EH (cell line): ENCODE results near the gene FADS1.

ENCODE experiments used
- DNase-seq: peaks from one replicate; pipeline ENCODE4 v3.0.0-alpha.2; 2015; ENCODE audit warnings: low read depth

Gene FADS1

GRCh38 chr11:61826930-61827570 is 10.2 kb upstream of the FADS1 start:
- DNase-seq: no peak

DNA sequence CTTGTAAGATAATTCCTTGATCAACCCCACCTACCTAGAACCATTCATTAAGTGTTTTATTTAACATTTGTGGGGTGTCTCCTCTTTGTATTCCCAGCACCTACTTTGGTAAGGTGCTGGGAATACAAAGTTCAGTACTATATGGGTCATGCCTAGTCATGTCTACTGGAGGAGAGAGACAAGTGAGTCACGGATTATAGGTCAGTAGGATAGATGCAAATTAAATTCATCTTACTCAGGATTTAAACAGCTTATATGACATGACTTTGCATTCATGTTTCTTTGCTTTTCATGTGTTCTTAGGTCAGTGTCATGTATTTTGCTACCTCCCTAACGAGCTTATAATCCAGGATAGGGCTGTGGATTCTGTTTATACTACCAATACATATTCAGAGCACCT is 3.4 kb upstream of the FADS1 start:
- DNase-seq: peak; percentile 62

- DNase-seq: no peak
Measured at GRCh38 chr11:61817471-61818202, 834 bp upstream of the FADS1 start.

- peak; percentile 84 for DNase-seq
Measured at GRCh38 chr11:61815790-61816735, 740 bp downstream of the FADS1 start.

GRCh38 chr11:61814958-61815789 is 1.6 kb downstream of the FADS1 start:
- DNase-seq: peak; percentile 98

GRCh38 chr11:61814247-61814957 is 2.4 kb downstream of the FADS1 start:
- DNase-seq: peak; percentile 49

GRCh38 chr11:61812736-61813411 is 3.9 kb downstream of the FADS1 start:
- no peak for DNase-seq

GRCh38 chr11:61811831-61812230 is 5.0 kb downstream of the FADS1 start:
- no peak for DNase-seq

- DNase-seq: no peak
Measured at GRCh38 chr11:61810671-61811175, 6.1 kb downstream of the FADS1 start.

DNA sequence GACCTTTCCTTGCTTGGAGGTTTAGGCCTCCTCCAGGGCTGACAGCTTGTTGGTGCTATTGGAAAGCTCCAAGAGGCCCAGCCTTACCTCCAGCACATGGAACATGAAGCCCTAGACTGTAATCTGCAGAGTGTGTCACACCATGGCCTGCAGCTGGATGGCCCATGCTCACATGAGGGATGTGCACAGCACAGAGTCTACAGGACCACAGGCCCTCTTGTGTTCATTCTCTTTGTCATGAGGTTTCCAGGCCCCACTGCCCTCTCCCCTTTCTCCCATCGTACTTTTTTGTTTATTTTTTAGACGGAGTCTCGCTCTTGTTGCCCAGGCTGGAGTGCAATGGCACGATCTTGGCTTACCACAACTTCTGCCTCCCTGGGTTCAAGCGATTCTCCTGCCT is 10.0 kb downstream of the FADS1 start:
- DNase-seq: no peak

DNA sequence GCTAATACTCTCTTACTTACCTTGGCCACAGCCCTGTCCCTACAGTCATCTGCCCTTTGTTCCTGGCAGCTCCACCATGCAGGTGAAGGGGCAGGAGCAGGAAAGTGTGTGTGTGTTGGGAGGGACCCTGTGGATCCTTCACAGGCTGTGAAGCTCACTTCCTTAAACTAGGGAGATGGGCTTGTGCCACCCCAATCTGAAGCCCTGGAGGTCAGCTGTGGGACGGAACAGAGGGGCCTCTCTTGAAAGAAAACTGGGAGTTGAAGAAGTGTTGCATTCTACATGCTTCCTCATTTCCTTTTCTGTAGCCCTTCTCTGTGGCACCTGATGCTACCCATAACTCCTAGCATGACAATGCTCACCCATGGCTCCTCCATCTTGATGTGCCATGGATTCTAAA is 11.7 kb downstream of the FADS1 start:
- DNase-seq: no peak

- no peak for DNase-seq
Measured at GRCh38 chr11:61803889-61804647, 12.7 kb downstream of the FADS1 start.

DNA sequence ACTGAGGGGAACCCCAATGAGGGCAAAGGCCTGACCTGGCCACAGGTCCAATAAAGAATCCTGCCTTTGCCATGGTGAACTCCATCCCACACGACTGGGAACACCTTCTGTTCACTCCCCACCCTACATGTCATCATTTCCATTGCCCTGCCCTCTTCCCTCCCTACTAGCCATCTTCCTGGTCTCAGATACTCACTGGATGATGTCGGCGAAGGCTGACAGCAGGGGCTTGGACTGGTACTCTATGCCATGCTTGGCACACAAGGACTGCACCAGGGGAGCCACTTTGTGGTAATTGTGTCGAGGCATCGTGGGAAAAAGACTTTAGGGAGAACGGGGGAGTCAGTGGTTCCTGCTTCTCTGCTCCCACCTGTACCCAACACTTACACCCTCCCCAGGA is 14.2 kb downstream of the FADS1 start:
- DNase-seq: no peak

DNA sequence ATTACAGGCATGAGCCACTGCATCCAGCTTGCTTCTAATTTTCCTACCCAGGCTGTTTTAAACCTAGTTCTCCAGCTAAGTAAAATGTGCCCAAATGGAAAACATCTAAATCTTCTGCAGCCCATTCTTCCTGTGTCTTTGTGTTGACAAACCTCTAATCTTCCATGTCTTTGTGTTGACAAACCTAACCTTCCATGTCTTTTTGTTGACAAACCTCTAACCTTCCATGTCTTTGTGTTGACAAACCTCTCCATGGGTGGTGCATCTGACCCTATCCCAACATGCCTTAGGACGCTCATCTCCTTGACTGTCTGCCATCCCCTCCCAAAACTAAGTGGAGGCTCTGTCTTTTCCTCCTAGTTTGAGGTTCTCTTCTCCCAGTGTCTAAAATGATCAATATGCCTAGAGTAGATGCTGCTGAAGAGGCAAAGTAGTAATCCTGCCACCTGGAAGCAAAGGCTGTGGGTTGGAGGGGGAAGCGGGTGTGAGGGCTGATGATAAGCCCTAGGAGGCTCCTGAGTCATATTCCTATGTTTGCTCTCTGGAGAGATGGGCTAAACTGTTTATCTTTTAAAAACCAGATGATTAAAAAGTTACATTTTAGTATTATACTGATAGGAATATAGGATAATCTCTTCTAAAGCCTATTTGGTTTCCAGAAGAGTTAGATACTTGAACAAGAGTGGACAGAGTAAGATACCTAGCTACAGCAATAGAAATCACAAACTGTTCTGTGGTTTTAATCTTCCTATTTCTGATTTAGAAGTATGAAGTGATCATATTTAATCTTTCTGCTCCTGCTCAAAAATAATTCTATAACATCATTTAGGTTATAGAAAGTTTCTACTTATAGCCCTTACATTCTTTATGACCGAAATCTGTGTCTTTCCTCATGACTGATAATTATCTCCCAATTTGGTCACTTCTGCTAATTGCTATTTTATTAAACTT is 16.2 kb downstream of the FADS1 start:
- DNase-seq: no peak

- DNase-seq: no peak
Measured at GRCh38 chr11:61799665-61800284, 17.0 kb downstream of the FADS1 start.

DNA sequence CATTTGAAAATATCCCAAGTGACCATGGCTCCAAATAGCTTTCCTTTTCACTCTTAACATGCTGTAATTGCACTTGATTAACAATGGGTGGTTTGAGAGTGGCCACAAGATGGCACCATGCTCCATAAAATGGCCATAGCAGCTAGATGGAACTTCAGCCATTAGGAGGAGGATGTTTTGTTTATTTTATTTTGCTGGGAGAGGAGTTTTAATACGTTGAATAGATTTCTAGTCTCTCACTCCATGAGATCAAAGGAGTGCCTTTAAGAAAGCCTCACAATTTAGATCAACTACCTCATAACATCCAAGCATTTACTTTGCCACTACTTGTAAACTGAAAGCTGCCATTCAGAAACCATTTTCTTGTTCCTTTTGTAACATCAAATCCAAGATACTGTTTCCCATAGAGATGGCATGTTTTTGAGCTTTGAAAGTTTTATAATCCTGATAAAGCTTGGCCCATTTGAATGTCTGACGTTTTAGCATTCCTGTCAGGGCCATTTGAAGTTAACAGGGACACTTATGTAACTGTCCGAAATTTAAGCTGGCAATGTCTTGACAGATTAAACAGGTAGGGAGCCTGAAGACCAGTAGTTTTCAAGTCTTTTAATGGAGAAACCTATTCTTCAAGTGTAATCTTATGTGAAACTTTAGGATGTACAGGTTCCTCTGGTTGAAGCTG is 19.4 kb downstream of the FADS1 start:
- DNase-seq: peak; percentile 87

DNA sequence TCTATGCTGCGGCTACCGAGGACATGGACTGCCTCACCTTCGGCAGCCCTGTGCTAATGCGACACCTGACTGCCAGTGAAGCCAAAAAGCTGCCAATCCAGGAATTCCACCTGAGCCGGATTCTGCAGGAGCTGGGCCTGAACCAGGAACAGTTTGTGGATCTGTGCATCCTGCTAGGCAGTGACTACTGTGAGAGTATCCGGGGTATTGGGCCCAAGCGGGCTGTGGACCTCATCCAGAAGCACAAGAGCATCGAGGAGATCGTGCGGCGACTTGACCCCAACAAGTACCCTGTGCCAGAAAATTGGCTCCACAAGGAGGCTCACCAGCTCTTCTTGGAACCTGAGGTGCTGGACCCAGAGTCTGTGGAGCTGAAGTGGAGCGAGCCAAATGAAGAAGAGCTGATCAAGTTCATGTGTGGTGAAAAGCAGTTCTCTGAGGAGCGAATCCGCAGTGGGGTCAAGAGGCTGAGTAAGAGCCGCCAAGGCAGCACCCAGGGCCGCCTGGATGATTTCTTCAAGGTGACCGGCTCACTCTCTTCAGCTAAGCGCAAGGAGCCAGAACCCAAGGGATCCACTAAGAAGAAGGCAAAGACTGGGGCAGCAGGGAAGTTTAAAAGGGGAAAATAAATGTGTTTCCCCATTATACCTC is 20.8 kb downstream of the FADS1 start:
- DNase-seq: no peak
